NCI-H82 treated with DMSO at 0.1 percent for 48 hours (cell line): Measurements from ENCODE around the gene ATL1.

Experiments
- DNase-seq: peaks from one replicate; lab custom pipeline; 2025; ENCODE audit not compliant: unreplicated experiment; lab: John Stamatoyannopoulos, UW

ATL1 gene

GRCh38 chr14:50559990-50560930 lies at the start of gene ATL1:
Gene ATL1, plus strand, starts transcription at chr14:50560145. Its CDS starts 121 bp downstream, at chr14:50560266.
- peak; percentile 54 for DNase-seq

- DNase-seq = no peak
Measured at GRCh38 chr14:50510157-50510556, 49.8 kb upstream of the ATL1 start.

- DNase-seq = no peak
Measured at GRCh38 chr14:50512463-50512862, 47.5 kb upstream of the ATL1 start.

DNA sequence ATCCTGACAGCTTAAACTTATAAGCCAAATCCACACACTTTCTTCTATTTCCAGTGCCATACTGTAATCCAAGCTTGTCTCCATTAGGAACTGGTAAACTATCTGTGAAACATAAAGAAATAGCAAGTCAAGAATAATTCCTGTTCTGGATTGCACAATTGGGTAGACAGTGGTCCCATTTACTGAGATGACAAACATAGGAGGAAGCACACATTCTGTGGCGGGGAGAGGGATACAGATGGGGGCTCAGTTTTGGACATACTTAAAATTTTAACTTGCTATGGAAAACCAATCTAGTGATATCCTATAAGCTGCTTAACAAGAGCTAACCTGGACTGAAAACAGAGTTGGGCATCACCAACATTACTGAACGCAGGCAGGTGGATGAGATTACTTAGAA lies 43.9 kb upstream of the ATL1 start:
- peak; percentile 92 for DNase-seq

DNA sequence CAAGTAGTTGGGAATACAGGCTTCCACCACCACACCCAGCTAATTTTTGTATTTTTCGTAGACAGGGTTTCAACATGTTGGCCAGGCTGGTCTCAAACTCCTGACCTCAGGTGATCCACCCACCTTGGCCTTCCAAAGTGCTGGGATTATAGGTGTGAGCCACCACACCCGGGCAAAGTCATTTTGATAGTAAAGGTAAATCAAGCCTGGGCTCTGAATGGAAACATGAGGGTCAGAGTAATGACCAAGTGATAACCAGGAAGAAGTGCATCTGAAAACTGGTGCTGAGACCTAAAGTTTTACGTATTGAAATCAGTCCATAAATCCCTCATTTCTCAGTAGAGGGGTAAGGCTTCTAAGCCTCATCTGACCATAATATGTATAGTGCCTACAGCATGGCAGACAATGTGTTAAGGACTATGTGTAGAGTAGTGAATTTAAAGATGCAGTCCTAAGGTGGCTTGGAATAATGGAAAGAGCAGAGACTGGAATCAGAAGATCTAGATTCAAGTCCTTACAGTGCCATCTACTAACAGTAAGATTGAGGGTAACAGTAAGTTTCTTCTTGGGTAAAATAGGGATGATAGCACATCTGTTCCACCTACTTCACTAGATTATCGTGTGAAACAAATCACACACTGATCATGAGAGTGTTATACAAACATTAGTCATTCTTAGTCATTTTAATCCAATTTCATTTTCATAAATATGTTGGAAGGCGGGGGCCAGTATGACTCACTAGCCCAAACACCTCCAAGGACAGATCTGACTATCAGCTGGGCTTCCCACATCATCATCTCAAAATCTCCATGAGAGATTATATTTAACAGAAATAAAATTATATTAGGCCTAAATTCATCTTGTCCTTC lies 38.8 kb upstream of the ATL1 start:
- no peak for DNase-seq

DNA sequence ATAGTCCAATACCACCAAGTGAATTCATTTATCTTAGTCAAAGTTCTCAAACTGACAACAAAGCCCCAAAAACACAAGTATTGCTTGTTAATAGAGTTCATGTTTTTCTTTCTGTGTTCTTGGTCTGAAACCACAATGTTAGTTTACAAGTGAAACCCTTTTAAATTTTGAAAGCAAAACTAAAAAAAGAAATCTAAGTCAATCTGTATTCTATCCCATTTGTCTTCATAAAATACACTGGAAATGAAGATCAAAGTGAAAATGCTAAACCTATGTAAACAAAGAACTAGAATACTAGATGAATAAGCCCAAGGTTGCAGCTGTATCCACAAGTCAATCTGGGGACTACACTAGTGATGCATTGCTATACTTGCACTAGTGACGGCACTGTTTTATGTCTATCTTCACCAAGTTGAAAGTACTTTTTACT lies 38.0 kb upstream of the ATL1 start:
- DNase-seq = no peak

GRCh38 chr14:50523271-50524041 lies 36.5 kb upstream of the ATL1 start:
- no peak for DNase-seq

DNA sequence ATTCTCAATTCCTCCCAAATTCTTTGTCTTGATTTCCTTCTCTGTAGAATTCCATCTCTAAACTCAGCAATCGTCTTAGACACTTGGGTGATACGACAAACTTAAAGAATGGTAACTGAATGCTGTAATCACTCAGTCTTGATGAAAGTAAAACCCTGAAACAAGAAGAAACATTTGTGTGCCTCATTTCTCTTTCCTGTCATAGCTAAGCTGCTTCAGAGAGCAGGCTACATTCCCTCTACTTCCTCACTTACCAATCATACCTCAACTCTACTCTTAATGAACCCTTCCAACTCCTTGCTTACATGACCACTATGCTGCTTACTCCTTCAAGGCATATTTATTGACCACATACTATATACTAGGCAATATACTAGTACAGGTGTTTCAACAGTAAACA lies 35.9 kb upstream of the ATL1 start:
- no peak for DNase-seq

DNA sequence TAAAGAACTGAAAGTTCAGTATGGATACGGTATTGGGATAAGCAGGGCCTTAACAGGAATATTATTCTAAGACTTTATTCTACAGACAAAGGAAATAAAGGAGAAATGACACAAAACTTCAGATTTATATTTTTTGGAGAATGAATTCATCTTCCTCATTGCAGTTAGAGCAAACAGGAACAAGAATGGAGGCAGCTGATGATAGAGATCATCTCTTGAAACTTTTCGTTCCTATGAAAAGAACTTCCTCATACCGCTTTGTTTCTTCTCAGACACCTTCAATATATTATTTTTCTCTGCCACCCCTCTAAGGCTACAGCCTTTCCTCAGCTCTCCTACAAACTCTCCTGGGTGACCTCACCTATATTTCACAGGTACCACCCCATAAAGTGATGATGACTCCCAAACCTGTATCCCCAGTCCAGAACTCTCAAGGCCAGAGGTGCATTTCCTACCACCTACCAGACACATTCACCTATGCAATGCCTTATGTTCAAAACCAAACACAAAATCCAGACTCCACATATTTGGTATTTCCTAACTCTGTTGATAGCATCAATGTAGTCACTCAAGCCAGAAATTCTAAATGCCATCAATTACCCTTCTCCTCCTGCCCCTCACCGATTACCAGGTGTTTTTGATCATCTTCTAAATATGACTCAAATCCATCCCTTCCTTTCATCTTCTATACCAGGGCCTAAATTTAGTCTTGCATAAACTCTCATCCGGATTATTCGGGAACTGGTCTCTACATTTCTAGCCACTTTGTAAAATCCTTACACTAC lies 35.0 kb upstream of the ATL1 start:
- DNase-seq = no peak

GRCh38 chr14:50528000-50528399 lies 31.9 kb upstream of the ATL1 start:
- no peak for DNase-seq

DNA sequence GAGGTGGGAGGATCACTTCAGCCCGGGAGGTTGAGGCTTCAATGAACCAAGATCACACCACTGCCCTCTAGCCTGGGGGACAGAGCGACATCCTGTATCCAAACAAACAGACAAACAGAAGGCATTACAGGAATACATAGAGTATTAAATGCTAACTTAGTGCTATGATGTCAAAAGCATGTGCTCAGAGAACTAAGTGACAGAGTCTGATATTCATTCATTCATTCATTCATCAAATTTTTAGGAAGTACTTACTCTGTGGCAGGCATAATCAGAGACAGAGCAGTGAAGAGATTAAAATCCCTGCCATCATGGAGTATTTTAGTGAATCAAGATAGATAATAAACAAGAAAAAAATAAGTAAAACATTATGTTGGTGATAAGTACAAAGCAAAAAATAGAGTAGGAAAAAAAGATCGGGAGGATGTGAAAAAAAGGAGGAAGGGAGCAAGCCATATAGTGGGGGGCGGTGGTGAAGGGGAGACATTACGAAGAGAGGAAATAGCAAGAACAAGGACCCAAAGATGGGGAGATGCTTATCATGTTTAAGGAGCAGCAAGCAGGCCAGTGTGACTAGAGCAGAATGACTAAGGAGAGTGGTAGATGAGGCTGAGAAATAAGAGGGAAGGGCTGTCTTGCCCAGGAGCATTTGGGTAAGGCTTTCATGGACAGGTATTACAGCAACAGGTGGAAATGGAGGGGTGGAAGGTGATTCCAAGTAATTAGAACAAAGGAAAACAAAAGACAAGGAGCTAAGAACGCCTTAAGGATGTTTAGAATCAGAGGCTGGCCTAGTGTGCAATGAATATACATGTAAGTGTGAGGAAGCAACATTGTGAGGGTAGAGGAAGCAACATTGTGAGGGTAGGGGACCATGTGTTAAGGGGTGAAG lies 30.4 kb upstream of the ATL1 start:
- no peak for DNase-seq

DNA sequence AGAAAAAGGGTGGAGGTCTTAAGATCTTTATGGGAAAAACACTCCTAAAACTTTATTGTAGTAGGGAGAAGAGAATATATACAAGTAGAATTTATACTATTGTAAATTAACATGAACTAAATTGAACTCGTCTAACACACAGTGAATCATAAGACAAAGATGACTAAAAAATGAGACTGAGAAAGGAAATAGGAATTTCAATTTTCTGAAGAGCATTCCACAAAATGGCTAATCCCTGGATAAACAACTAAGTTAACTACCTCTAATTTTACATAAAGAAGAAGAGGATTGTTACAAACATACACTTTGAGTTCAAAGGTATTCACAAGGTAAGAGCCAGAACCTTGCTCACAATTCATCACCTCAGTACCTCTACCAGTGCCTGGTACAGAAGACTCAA lies 29.6 kb upstream of the ATL1 start:
- DNase-seq = no peak

- no peak for DNase-seq
Measured at GRCh38 chr14:50530794-50531365, 29.1 kb upstream of the ATL1 start.

- DNase-seq = no peak
Measured at GRCh38 chr14:50531595-50532501, 28.1 kb upstream of the ATL1 start.

- peak; percentile 70 for DNase-seq
Measured at GRCh38 chr14:50532502-50533240, 27.3 kb upstream of the ATL1 start, which contains the start of gene MAP4K5. Gene MAP4K5, minus strand, starts transcription at chr14:50532569. Its CDS starts 520 bp downstream, at chr14:50532049.

DNA sequence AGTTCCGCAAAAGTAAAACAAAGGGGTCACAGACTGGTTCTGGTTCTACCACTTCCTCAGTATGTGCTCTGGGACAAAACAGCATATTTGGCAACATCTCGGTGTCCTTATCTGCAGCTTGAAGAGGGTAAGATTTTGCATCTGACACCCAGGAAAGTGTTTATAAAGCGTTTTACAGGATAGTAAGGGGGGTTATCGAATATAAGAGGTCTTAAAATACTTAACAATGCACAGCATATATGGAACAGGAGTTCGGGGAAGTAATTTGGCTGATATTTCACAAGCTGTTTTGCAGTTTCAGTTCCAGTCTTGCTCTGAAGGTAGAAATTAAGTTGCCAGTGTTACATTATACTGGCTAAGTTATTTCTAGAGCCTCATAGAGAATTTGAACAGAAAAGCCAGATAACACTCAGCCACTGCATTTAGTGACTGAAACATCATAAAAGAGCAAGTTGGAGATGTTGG lies 26.7 kb upstream of the ATL1 start:
- no peak for DNase-seq

DNA sequence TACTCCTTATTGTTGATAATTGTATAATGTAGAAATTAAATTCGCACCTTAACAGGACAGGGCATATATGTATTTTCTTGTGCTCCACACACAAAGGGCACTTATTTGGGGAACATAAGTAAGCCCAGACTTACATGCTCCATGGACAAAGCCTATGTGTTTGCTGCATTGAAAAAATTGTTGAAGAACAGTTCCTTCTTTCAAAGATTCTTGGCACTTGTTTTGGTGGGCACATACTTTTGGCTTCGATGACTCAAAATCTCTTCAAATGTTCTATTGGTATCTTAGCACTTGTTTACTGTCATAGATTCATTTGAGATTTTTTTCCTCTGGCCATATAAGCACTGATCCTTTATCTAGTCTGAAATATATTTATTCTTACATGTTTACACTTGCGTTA lies 26.1 kb upstream of the ATL1 start:
- DNase-seq = no peak
